Endothelial cell of umbilical vein (primary cell): ENCODE data around the gene ADAMTS17. TPM values are rescaled to one million over a fixed set of nuclear protein-coding genes. Genes with fewer than 3 reads are reported as not detected.

Experiments used
- BruUV-seq: library from RNA; stranded (reverse); fragments of 400-500 nt; replicated peaks from 2 replicates; lab custom pipeline; 2021; lab: Mats Ljungman, UMichigan
- CTCF ChIA-PET: fragments of 300-600, 350-600 bp; sonication (Branson Sonifier 250); formaldehyde crosslinking; loops from one replicate; lab custom pipeline; 2021; ENCODE audit warnings: antibody characterized with exemption, inconsistent platforms; lab: Charles Lee
- POLR2A ChIA-PET: fragments of 300-600, 350-600 bp; sonication (Branson Sonifier 250); formaldehyde crosslinking; loops from one replicate; lab custom pipeline; 2021; ENCODE audit warnings: antibody characterized with exemption, inconsistent platforms; lab: Charles Lee
- DNase-seq: peaks from one replicate; pipeline ENCODE4 v3.0.0-alpha.2; 2011; ENCODE audit warnings: low read depth, low spot score
- FAIRE-seq: peaks from 2 replicates; lab custom pipeline; 2011; peaks lifted over from hg19 to GRCh38; lab: Jason Lieb, UNC
- H2AFZ ChIP-seq: 2 replicates; pipeline ENCODE4 v1.6.0; 2012; ENCODE audit warnings: low read depth, low read length, control low read depth, inconsistent platforms
- H3K27ac ChIP-seq: 2 replicates; pipeline ENCODE4 v1.5.1; 2011; ENCODE audit warnings: low read depth, mild to moderate bottlenecking, control low read depth, low read length, moderate library complexity; ENCODE audit not compliant: insufficient read depth
- H3K27me3 ChIP-seq, 2 experiments: 2 replicates each; pipeline versions ENCODE4 v1.6.0 to v1.6.1; 2011; ENCODE audit warnings: low read length in 2 of 2, mixed read lengths in 1 of 2; ENCODE audit not compliant: control insufficient read depth in 2 of 2, insufficient read depth in 2 of 2
- H3K36me3 ChIP-seq, 2 experiments: 2 replicates in 1 of 2; 3 replicates in 1 of 2; pipeline ENCODE4 v1.5.1; 2011; ENCODE audit warnings: low read length in 2 of 2, mild to moderate bottlenecking in 1 of 2, moderate library complexity in 1 of 2; ENCODE audit not compliant: control insufficient read depth in 2 of 2, insufficient read depth in 2 of 2; ENCODE audit errors: extremely low read depth in 1 of 2
- H3K4me1 ChIP-seq: 3 replicates; pipeline ENCODE4 v1.5.1; 2011; ENCODE audit warnings: mild to moderate bottlenecking, low read length; ENCODE audit not compliant: control insufficient read depth, insufficient read depth; ENCODE audit errors: extremely low read depth
- H3K4me2 ChIP-seq: 2 replicates; pipeline ENCODE4 v1.6.1; 2011; ENCODE audit warnings: low read length, control low read depth, mixed read lengths; ENCODE audit not compliant: insufficient read depth
- H3K4me3 ChIP-seq, 3 experiments: fragments of 200-600 bp in 1 of 3; sonication (generic), shearing (Covaris generic) in 1 of 3; replicated peaks in 1 of 3; 2 replicates each; pipeline ENCODE4 v1.5.1; 2011 to 2016; ENCODE audit warnings: control low read depth in 3 of 3, low read length in 3 of 3, mild to moderate bottlenecking in 2 of 3, inconsistent platforms in 1 of 3, low read depth in 1 of 3, moderate library complexity in 1 of 3; ENCODE audit not compliant: insufficient read depth in 1 of 3
- H3K79me2 ChIP-seq: 2 replicates; pipeline ENCODE4 v1.6.0; 2012; ENCODE audit warnings: low read length, inconsistent platforms; ENCODE audit not compliant: control insufficient read depth, insufficient read depth
- H3K9ac ChIP-seq: replicated peaks from 2 replicates; pipeline ENCODE3; 2011; ENCODE audit warnings: low read length, control low read depth; ENCODE audit not compliant: insufficient read depth; ENCODE audit errors: extremely low read depth
- H3K9me1 ChIP-seq: replicated peaks from 3 replicates; pipeline ENCODE4 v1.6.0; 2011; ENCODE audit warnings: mild to moderate bottlenecking, low read length; ENCODE audit not compliant: control insufficient read depth, insufficient read depth; ENCODE audit errors: extremely low read depth
- H3K9me3 ChIP-seq: replicated peaks from 2 replicates; pipeline ENCODE4 v1.5.1; 2012; ENCODE audit warnings: low read length, inconsistent platforms; ENCODE audit not compliant: control insufficient read depth, insufficient read depth
- H4K20me1 ChIP-seq: replicated peaks from 2 replicates; pipeline ENCODE3; 2011; ENCODE audit warnings: mild to moderate bottlenecking, low read length; ENCODE audit not compliant: control insufficient read depth, insufficient read depth; ENCODE audit errors: extremely low read depth
- EZH2 ChIP-seq: IDR thresholded peaks from 2 replicates; pipeline ENCODE4 v1.6.1; 2012; ENCODE audit warnings: borderline replicate concordance, low read depth, mild to moderate bottlenecking, moderate library complexity, low read length, inconsistent platforms; ENCODE audit not compliant: severe bottlenecking
- FOS ChIP-seq: IDR thresholded peaks from 2 replicates; pipeline ENCODE4 v1.6.1; 2011; ENCODE audit warnings: mild to moderate bottlenecking, low read length, moderate library complexity, borderline replicate concordance; ENCODE audit not compliant: insufficient read depth
- GATA2 ChIP-seq: IDR thresholded peaks from 2 replicates; pipeline ENCODE4 v1.7.0; 2011; ENCODE audit warnings: low read depth, mild to moderate bottlenecking, moderate library complexity, mixed read lengths, low read length; ENCODE audit not compliant: insufficient read length, insufficient read depth
- JUN ChIP-seq: IDR thresholded peaks from 2 replicates; pipeline ENCODE4 v1.6.1; 2011; ENCODE audit warnings: borderline replicate concordance, low read depth; ENCODE audit not compliant: insufficient read length, insufficient read depth
- MYC ChIP-seq: IDR thresholded peaks from one replicate; pipeline ENCODE4 v1.6.1; 2011; ENCODE audit warnings: mild to moderate bottlenecking, low read depth, low read length
- POLR2A ChIP-seq: IDR thresholded peaks from 2 replicates; pipeline ENCODE4 v1.6.1; 2012; ENCODE audit warnings: low read depth, mild to moderate bottlenecking, control low read depth, low read length
- POLR2AphosphoS5 ChIP-seq: IDR thresholded peaks from 2 replicates; pipeline ENCODE4 v1.6.1; 2012; ENCODE audit warnings: low read depth, mild to moderate bottlenecking, control low read depth, low read length, moderate library complexity; ENCODE audit not compliant: insufficient read depth
- dilution Hi-C: fragments of 300-500 bp; cut with MboI; formaldehyde crosslinking; loops from one replicate; pipeline ENCODE4 v1.15.0; 2019; ENCODE audit warnings: low sequenced_read_pairs; ENCODE audit not compliant: extremely low pct_ligation_motif_present
- intact Hi-C: fragments of 100-400 bp; cut with micrococcal nuclease; formaldehyde crosslinking; loops from one replicate; pipeline ENCODE4 v1.10.0; 2022
- polyA plus RNA-seq, 4 experiments: library from polyadenylated mRNA; depleted of rRNA in 3 of 4; stranded (reverse) in 3 of 4; unstranded in 1 of 4; fragments of >200 nt; gene quantifications; 2 replicates each; pipeline versions ENCODE4 v1.2.1 to v1.2.3, GENCODE V29; 2011 to 2012; ENCODE audit warnings: missing spikeins in 1 of 4
- total RNA-seq: library from RNA; stranded (reverse); gene quantifications from 2 replicates; pipeline ENCODE4 v1.2.3, GENCODE V29; 2021
- TF ChIP-seq, protein P1 (sequence below), 2 donors: IDR thresholded peaks; 1 replicate in 1 of 2; 2 replicates in 1 of 2; pipeline ENCODE4 v1.5.1; 2011; ENCODE audit warnings: low read length in 2 of 2, mild to moderate bottlenecking in 2 of 2, moderate library complexity in 2 of 2, control low read depth in 1 of 2, inconsistent platforms in 1 of 2, low read depth in 1 of 2; ENCODE audit not compliant: insufficient read depth in 1 of 2; ENCODE audit errors: extremely low read depth in 1 of 2
- TF ChIP-seq, protein P2 (sequence below): IDR thresholded peaks from 2 replicates; pipeline ENCODE4 v1.6.1; 2011; ENCODE audit not compliant: insufficient read depth, insufficient read length

The ADAMTS17 gene
- total and polyA plus RNA-seq, 2 donors (not counting 3 experiments of a cell fraction or from before 2014, with no cell fraction given) = 0.12 TPM; not detected in 1

DNA sequence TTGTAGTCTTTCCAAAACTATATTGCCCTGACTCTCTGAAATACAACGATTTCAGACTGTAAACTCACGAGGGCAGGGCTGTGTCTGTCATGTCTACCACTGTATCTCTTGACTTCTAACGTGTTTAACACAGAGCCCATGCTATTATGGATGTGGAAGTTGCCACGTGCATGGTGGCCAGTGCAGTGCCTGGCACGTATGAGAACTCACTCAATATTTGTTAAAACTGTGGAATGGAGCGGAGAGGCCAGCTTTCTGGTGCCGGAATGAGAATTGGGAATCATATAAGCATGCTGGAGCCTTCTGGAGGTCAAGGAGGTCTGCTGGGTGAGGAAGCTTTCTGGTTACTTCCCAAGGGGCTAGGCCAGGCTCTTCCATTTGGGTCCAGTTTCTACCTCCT, 387.9 kb downstream of the ADAMTS17 start:
- Histone ChIP-seq H3K9me1 (no peaks in the 10 kb centered on the region), H2AFZ (no peak overlapping the region), H3K4me1 (no peaks in the 10 kb centered on the region), H3K27ac (no peak overlapping the region), H3K9me3 (no peaks in the 10 kb centered on the region), H3K79me2 (no peaks in the 10 kb centered on the region), H3K9ac (no peak overlapping the region), H3K4me2 (no peak overlapping the region), H3K27me3 (no peaks in the 10 kb centered on the region), H4K20me1 (no peaks in the 10 kb centered on the region), H3K4me3 (no peak overlapping the region), H3K36me3 (no peaks in the 10 kb centered on the region)
- no peak for FAIRE-seq
- TF ChIP-seq MYC (no peak), POLR2A (no peak), FOS (no peak), EZH2 (no peak), POLR2AphosphoS5 (no peak), JUN (no peak), GATA2 (no peak)
- TF ChIP-seq, protein P1, sequence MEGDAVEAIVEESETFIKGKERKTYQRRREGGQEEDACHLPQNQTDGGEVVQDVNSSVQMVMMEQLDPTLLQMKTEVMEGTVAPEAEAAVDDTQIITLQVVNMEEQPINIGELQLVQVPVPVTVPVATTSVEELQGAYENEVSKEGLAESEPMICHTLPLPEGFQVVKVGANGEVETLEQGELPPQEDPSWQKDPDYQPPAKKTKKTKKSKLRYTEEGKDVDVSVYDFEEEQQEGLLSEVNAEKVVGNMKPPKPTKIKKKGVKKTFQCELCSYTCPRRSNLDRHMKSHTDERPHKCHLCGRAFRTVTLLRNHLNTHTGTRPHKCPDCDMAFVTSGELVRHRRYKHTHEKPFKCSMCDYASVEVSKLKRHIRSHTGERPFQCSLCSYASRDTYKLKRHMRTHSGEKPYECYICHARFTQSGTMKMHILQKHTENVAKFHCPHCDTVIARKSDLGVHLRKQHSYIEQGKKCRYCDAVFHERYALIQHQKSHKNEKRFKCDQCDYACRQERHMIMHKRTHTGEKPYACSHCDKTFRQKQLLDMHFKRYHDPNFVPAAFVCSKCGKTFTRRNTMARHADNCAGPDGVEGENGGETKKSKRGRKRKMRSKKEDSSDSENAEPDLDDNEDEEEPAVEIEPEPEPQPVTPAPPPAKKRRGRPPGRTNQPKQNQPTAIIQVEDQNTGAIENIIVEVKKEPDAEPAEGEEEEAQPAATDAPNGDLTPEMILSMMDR (IDR thresholded peaks at IDR 0.05; ENCODE audit: extremely low read depth in 1 of 2, insufficient read depth in 1 of 2, low read depth in 1 of 2, low read length in 2 of 2) = no peak
- TF ChIP-seq, protein P2, sequence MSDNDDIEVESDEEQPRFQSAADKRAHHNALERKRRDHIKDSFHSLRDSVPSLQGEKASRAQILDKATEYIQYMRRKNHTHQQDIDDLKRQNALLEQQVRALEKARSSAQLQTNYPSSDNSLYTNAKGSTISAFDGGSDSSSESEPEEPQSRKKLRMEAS = no peak
- intact Hi-C loops = no loop called here
- ChIA-PET CTCF (no interaction called here), POLR2A (no interaction called here)
- no peak for DNase-seq
- dilution Hi-C loops = no loop called here
- BruUV-seq = no TSS peak
